Measurements from ENCODE around the gene PDLIM3. TPM values are rescaled to one million over a fixed set of nuclear protein-coding genes. Genes with fewer than 3 reads are reported as not detected.
A peak's percentile ranks its signal among the peaks of the same experiment; 100 is the strongest.

PDLIM3 gene
- total and polyA plus RNA-seq, 2 of the 13 experiments (the other 11 are each of a cell fraction or from before 2014, with no cell fraction given), result 5.9 to 14.0 TPM

GRCh38 chr4:185500035-185500434, 35.3 kb downstream of the PDLIM3 start (continued):
- 0 out of 2 replicates have a peak, but pooled peaks have one; percentile 13 for TF ChIP-seq SAP130 (CRISPR knock-in tag; IDR thresholded peaks at IDR 0.05; ENCODE audit: low read depth)
- TF ChIP-seq ZFP62 (CRISPR knock-in tag; IDR thresholded peaks at IDR 0.05), result no peak

- no peak overlapping the region for H3K9ac ChIP-seq (ENCODE audit: insufficient read depth, low read depth, low read length)
- ChIA-PET POLR2A (no interaction called here), CTCF (ENCODE audit: low intra/inter-chr PET ratio, low total read pairs) (no interaction called here)
- no peak for DNase-seq (ENCODE audit: low spot score)
- no peak for ATAC-seq
- no peak overlapping the region for H3K4me2 ChIP-seq (ENCODE audit: low read depth, low read length)
- in situ Hi-C loops (cut with HindIII; ENCODE audit: extremely low pct_ligation_motif_present, low pct_unique_long_range_greater_than_20kb) (no loop called here), intact Hi-C loops (cut with micrococcal nuclease; ENCODE audit: unreplicated experiment) (no loop called here)
- WGBS (ENCODE audit: low lambda C conversion rate), result 6% methylated on average over 2 of the region's 2 CpGs
- H3K27me3 ChIP-seq (ENCODE audit: control insufficient read depth in 1 of 2, insufficient read depth in 2 of 2, low read length in 2 of 2), result no peaks in the 10 kb centered on the region
- H3K4me1 ChIP-seq (ENCODE audit: insufficient read depth, low read length), result no peaks in the 10 kb centered on the region
- no peaks in the 10 kb centered on the region for H4K20me1 ChIP-seq (ENCODE audit: insufficient read depth, low read length)
- no peaks in the 10 kb centered on the region for H3K9me3 ChIP-seq (ENCODE audit: low read length)
- no TSS peak for BruUV-seq (replicated peaks)
- H3K36me3 ChIP-seq (replicated peaks in 1 of 2; ENCODE audit: control insufficient read depth in 1 of 2, insufficient read depth in 2 of 2, low read length in 2 of 2), result no peaks in the 10 kb centered on the region
- no peak overlapping the region for H3K27ac ChIP-seq (ENCODE audit: extremely low read length, insufficient read depth, low read length)
- no peak overlapping the region for H3K4me3 ChIP-seq (replicated peaks in 1 of 3; ENCODE audit: insufficient read depth in 1 of 3, low read depth in 2 of 3, low read length in 3 of 3)
- FAIRE-seq, result no peak
- no peaks in the 10 kb centered on the region for H3K79me2 ChIP-seq (ENCODE audit: insufficient read depth, low read length)
- no peak overlapping the region for H2AFZ ChIP-seq (ENCODE audit: low read length)
- TF ChIP-seq POLR2AphosphoS5 (IDR thresholded peaks at IDR 0.05; ENCODE audit: low read depth, low read length), result no peak
- TF ChIP-seq ZNF740 (CRISPR knock-in tag; IDR thresholded peaks at IDR 0.05), result no peak
- no peak for TF ChIP-seq ZNF230 (CRISPR knock-in tag; IDR thresholded peaks at IDR 0.05)
- no peak for TF ChIP-seq ZBTB3 (CRISPR knock-in tag; IDR thresholded peaks at IDR 0.05; ENCODE audit: borderline replicate concordance, low read depth)
- TF ChIP-seq EED (CRISPR knock-in tag; IDR thresholded peaks at IDR 0.05), result no peak
- TF ChIP-seq IRF1 (CRISPR knock-in tag; IDR thresholded peaks at IDR 0.05; ENCODE audit: low read depth), result no peak
- TF ChIP-seq ATRX (CRISPR knock-in tag; IDR thresholded peaks at IDR 0.05; ENCODE audit: borderline replicate concordance), result no peak
- no peak for TF ChIP-seq PCBP1 (IDR thresholded peaks at IDR 0.05; ENCODE audit: borderline replicate concordance, low read depth, low read length)
- TF ChIP-seq HNF1A (IDR thresholded peaks at IDR 0.05; ENCODE audit: low read depth), result no peak
- no peak for TF ChIP-seq HNF1A (CRISPR knock-in tag; IDR thresholded peaks at IDR 0.05; ENCODE audit: borderline replicate concordance)
- TF ChIP-seq ZNF878 (CRISPR knock-in tag; IDR thresholded peaks at IDR 0.05), result no peak
- TF ChIP-seq ZNF333 (CRISPR knock-in tag; IDR thresholded peaks at IDR 0.05; ENCODE audit: borderline replicate concordance), result no peak
- no peak for TF ChIP-seq ZNF503 (CRISPR knock-in tag; IDR thresholded peaks at IDR 0.05)
- TF ChIP-seq RXRA (CRISPR knock-in tag; IDR thresholded peaks at IDR 0.05), result no peak
Observed at GRCh38 chr4:185488650-185489049, 46.7 kb downstream of the PDLIM3 start.
